IPS-NIHi7 (cell line): ENCODE data around the gene GLIS1.

Experiments used
- DNase-seq: peaks from one replicate; pipeline ENCODE4 v3.0.0; 2012; ENCODE audit warnings: mixed read lengths; ENCODE audit errors: extremely low spot score

GLIS1 gene

DNA sequence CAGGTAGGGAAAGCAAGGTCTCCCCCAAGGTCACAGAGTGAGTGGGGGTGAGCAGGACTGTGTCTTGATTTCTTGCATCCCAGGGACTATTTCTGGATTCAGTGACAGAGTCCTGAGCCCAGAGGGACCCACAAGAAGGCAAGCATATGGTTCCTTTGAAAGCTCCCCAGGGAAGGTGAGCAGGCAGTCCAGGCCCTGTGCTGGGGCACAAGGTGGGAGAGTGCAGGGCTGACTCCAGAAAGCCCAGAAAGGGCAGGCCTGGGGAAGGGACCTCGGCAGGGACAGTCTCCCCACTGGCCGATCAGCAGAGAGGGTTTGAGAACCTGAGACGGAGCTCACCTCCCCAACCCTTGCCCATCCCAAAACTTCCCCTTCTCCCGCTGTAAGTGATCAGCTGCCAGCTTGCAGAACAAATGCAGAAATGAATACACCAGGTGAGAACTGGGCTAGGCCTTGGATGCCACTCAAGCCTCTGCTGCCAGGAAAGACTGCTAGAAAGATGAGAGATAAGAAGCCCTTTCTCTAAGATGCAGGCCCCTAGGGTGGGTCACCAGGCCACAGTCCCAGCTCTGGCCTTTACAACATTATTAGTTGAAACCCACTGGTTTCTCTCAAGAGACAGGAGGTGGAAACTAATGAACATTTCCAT lies 121.0 kb downstream of the GLIS1 start:
- no peak for DNase-seq

- no peak for DNase-seq
Observed at GRCh38 chr1:53617382-53617781, 121.6 kb downstream of the GLIS1 start.

- DNase-seq = peak; percentile 66
Observed at GRCh38 chr1:53616927-53617326, 122.0 kb downstream of the GLIS1 start.

DNA sequence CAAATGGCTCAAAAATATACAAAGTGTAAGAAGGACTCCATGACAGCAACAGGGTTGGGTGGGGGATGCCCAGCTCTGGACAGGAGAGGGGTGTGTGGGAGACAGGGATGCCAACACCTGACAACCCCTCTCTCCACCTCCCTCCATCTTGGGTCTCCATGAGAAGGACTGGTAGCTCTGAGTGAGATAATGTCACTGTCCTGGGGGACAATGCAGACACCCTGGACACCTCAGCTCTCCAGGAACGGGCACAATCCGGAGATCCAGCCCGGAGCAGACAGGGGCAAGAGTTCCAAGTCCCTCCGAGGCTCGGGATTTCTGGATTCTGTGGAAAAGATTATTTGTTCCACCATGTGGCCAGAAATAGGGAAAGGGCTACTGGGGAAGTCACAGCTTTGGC lies 122.5 kb downstream of the GLIS1 start:
- no peak for DNase-seq

- DNase-seq = no peak
Observed at GRCh38 chr1:53615101-53615500, 123.9 kb downstream of the GLIS1 start.

GRCh38 chr1:53614231-53615021 lies 124.5 kb downstream of the GLIS1 start:
- DNase-seq = peak; percentile 46

GRCh38 chr1:53608676-53609075 lies 130.3 kb downstream of the GLIS1 start:
- no peak for DNase-seq

DNA sequence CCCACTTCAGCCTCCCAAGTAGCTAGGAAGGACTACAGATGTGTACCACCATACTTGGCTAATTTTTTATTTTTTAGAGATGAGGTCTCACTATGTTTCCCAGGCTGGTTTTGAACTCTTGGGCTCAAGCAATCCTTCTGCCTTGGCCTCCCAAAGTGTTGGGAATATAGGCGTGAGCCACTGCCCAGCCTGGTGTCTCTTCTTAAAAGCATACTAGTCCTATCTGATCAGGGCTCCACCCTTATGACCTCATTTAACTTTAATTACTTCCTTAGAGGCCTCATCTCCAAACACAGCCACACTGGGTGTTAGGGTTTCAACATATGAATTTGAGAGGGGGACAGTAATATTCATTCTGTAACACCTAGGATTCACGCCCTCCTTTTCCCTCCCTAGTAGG lies 130.9 kb downstream of the GLIS1 start:
- DNase-seq = no peak

DNA sequence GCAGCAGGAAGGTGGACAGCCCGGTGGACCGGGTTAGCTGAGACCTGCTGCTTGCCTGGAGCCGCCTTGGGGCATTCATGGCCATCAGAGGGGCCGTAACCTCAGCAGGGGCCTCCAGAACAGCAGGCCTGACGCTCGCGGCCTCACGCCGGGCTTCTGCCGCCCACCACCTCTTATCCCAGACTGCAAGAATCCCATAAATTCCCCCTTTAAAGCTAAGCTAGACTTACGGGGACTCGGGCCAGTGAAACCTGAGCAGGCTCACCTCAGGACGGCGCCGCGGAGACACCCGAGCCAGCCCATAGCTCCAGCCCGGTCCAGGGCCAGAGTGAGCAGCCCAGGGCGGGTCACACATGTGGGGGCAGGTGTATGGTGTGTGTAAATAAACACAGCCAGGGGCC lies 132.3 kb downstream of the GLIS1 start:
- DNase-seq = peak; percentile 63

- no peak for DNase-seq
Observed at GRCh38 chr1:53606197-53606596, 132.8 kb downstream of the GLIS1 start.

GRCh38 chr1:53605181-53605580 lies 133.8 kb downstream of the GLIS1 start:
- no peak for DNase-seq

DNA sequence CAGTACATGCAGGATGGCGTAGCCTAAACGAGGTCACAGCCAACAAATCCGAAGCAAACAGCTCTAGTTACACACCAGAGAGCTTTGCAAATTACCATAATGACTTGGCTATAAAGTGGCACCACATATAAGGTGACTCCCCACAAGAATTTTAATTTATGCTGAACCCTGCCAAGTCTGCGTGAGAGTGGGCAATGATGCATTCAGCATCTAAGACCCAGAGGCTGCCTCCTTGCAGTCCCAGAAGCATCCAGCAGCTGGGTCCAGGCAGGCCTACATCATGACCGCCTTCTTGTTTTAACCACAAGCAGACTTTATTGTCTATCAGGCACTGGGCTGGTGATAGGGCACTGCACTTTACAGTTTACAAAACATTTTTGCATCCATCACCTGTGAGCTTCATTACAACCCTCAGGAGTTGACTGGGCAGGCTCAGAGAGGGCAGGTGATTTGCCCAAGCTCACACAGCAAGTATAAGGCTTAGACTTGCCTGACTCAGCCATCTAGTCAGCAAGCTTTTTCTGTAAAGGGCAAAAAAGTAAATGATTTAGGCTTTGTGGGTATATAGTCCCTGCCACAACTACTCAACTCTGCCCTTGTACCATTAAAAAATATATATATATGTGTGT lies 134.6 kb downstream of the GLIS1 start:
- no peak for DNase-seq

- DNase-seq = no peak
Observed at GRCh38 chr1:53603431-53603830, 135.5 kb downstream of the GLIS1 start.

GRCh38 chr1:53601867-53602775 lies 136.8 kb downstream of the GLIS1 start:
- no peak for DNase-seq

- DNase-seq = no peak
Observed at GRCh38 chr1:53601031-53601745, 137.8 kb downstream of the GLIS1 start.

GRCh38 chr1:53600561-53600960 lies 138.4 kb downstream of the GLIS1 start:
- no peak for DNase-seq

GRCh38 chr1:53600001-53600400 lies 139.0 kb downstream of the GLIS1 start:
- DNase-seq = no peak

GRCh38 chr1:53599481-53599880 lies 139.5 kb downstream of the GLIS1 start:
- no peak for DNase-seq

GRCh38 chr1:53598966-53599365 lies 140.0 kb downstream of the GLIS1 start:
- DNase-seq = no peak

DNA sequence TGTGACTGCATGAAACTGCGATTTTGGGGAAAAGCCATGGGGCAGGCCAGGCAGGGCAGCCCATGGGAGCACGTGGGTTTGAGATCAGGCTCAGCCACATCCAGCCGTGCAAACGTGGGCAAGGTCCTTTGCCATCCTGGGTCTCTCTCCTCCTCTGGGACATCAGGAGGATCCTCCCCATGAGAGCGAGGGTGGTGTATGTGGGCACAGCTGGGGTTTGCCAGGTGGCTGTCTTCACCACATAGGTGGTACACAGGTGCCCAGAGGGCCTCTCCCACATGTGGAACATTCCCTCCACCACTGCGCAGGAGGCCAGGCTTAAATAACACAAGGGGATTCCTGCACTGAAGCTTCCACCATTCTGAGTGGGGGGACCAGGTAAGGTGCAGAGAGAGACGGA lies 143.1 kb downstream of the GLIS1 start:
- no peak for DNase-seq
